ENCODE results near the gene ARL14EP. TPM values are rescaled to one million over a fixed set of nuclear protein-coding genes. Genes with fewer than 3 reads are reported as not detected.

The ARL14EP gene
- total and polyA plus RNA-seq, 8 donors = 5.4 to 16.9 (median 11.5) TPM

DNA sequence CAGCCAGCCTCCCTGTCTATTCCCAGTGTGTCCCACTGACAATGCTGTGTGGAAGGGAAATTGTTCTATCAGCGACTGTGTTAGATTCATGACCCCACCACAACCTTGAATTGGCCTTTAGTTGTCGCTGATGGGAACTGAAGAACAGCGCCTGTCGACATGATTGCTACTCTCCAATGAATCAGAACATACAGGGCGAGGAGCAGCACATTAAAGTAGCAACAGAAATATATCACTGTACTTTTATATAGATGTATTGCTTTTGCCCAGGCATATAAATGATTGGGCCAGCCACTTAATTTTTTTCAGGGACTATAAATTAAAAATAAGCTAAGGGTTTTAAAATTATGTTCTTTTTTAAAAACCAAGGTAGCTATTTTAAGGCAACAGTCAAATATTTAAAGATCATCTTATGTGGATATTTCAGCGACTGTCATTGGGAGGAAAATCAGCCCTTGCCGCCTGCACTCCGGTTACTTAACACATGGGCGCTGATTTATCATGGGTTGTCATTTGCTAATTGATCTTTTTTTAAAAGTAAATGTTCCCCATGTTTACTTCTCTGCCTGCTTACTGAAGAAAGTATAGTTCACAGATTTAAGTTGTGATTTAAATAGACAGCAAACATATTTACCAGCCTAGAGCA, 42.1 kb downstream of the ARL14EP start:
- Histone ChIP-seq H3K4me1 (no peaks in the 10 kb centered on the region), H3K27me3 (no peaks in the 10 kb centered on the region), H3K4me3 (no peak overlapping the region), H3K36me3 (no peaks in the 10 kb centered on the region), H3K9me3 (no peaks in the 10 kb centered on the region), H3K27ac (no peak overlapping the region)
- TF ChIP-seq, protein P1, sequence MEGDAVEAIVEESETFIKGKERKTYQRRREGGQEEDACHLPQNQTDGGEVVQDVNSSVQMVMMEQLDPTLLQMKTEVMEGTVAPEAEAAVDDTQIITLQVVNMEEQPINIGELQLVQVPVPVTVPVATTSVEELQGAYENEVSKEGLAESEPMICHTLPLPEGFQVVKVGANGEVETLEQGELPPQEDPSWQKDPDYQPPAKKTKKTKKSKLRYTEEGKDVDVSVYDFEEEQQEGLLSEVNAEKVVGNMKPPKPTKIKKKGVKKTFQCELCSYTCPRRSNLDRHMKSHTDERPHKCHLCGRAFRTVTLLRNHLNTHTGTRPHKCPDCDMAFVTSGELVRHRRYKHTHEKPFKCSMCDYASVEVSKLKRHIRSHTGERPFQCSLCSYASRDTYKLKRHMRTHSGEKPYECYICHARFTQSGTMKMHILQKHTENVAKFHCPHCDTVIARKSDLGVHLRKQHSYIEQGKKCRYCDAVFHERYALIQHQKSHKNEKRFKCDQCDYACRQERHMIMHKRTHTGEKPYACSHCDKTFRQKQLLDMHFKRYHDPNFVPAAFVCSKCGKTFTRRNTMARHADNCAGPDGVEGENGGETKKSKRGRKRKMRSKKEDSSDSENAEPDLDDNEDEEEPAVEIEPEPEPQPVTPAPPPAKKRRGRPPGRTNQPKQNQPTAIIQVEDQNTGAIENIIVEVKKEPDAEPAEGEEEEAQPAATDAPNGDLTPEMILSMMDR (IDR thresholded peaks at IDR 0.05) = no peak
- ATAC-seq (no peak), FAIRE-seq (no peak), DNase-seq (no peak)
- intact Hi-C loops (cut with DNase I) = no loop called here
- 49 to 55% methylated on average over 9 of the region's 9 CpGs for WGBS, 2 donors

DNA sequence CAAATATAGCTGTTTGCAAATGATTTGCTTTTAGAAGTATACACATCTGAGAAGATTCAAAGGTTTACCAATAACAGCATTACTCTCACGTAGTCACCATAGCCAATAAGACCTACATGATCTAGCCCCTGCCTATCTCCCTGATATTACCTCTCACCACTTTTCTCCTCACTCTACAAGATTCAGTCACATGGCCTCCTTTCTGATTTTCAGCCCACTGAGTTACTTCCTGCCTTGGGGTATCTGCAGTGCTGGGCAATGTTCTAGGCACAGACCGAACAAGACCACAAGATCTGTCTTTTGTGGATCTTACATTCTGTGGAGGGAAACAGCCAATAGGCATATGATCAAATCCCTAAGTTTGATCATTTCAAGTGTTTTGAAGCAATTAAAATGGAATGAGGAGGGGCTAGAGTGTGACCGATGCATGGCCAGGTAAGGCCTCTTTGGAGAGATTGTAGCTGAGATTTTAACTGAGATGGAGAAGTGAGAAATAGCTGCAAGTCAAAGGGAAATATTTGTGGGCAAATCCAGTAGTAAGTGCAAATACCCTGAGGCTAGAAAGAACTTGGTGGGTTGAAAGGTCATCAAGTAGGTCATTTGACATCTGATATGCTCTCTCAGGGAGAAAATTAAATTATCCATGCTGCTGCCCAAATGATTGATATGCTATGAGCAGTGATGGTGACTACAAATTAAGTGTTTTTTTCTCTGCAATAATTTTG, 43.1 kb downstream of the ARL14EP start:
- intact Hi-C loops (cut with DNase I) = no loop called here
- H3K9me3 ChIP-seq = no peaks in the 10 kb centered on the region
- 84 to 89% methylated on average over 3 of the region's 3 CpGs for WGBS, 2 donors
- H3K27me3 ChIP-seq = no peaks in the 10 kb centered on the region
- H3K4me1 ChIP-seq = no peaks in the 10 kb centered on the region
- TF ChIP-seq, protein P1 (IDR thresholded peaks at IDR 0.05) = no peak
- DNase-seq (no peak), ATAC-seq (no peak), FAIRE-seq (no peak)
- no peak overlapping the region for H3K27ac ChIP-seq
- no peak overlapping the region for H3K4me3 ChIP-seq
- no peaks in the 10 kb centered on the region for H3K36me3 ChIP-seq

DNA sequence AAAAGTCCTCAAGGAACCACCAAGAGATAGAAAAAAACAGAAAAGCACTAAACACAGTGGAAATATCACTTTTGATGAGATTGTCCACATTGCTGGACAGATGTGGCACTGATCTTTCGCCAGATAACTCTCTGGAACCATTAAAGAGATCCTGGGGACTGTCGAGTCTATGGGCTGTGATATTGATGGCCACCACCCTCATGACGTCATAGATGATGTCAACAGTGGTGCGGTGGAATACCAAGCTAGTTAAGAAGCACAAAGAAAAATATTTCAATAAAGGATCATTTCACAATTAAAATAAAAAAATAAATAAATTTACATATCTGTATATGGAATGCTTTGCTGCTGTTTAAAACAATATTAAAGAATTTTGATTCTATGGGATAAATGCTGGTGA, 45.5 kb downstream of the ARL14EP start:
- ATAC-seq (no peak), FAIRE-seq (no peak), DNase-seq (no peak)
- H3K27ac ChIP-seq = no peak overlapping the region
- no peaks in the 10 kb centered on the region for H3K4me1 ChIP-seq
- intact Hi-C loops (cut with DNase I) = no loop called here
- H3K4me3 ChIP-seq = no peak overlapping the region
- no peaks in the 10 kb centered on the region for H3K9me3 ChIP-seq
- no peaks in the 10 kb centered on the region for H3K36me3 ChIP-seq
- no peaks in the 10 kb centered on the region for H3K27me3 ChIP-seq
- TF ChIP-seq, protein P1 (IDR thresholded peaks at IDR 0.05) = no peak
- 74 to 76% methylated on average over 4 of the region's 4 CpGs for WGBS, 2 donors

DNA sequence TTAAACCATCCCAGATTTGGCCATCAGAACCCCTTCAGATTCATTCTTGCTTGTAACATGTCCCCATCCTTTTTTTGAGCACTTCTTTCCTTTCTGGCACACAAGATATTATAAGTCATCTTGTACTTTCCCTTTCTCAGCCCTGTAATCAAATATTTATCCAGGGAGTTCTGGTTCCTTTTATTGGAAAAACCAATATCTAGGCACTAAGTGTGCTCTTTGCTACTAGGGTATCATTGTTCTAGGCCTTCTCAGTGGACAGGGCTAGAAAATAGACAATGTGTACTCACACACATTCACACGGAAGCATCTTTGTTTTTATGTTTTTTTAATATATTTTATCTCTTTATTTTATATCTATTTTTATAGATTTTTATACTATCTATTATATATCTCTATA, 47.3 kb downstream of the ARL14EP start:
- intact Hi-C loops (cut with DNase I) = no loop called here
- Histone ChIP-seq H3K36me3 (no peaks in the 10 kb centered on the region), H3K27ac (no peak overlapping the region), H3K9me3 (no peaks in the 10 kb centered on the region), H3K27me3 (no peaks in the 10 kb centered on the region), H3K4me3 (no peak overlapping the region), H3K4me1 (no peaks in the 10 kb centered on the region)
- TF ChIP-seq, protein P1 (IDR thresholded peaks at IDR 0.05) = no peak
- no peak for FAIRE-seq
- whole genome bisulfite sequencing, 2 donors = 61 to 70% methylated on average over 1 of the region's 1 CpG
- DNase-seq = no peak
- ATAC-seq = no peak

DNA sequence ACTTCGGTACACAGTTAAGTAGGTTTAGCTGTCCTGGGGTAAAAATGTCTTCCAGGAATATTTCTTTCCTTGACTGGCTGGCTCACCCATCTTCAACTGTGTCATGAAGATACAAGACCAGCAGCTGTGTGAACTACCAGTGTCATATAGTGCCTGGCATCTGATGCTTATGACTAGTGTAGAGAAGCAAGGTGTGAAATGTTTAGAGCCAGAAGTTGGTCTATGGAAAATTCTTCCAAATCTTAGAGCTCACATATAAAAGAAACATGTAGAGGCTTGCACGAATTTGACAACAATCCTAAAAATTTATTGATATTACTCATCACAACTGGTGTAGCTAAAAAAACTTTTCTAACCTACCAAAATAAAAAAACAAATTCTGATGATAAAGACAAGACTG, 54.4 kb downstream of the ARL14EP start:
- ATAC-seq (no peak), DNase-seq (no peak), FAIRE-seq (no peak)
- no peaks in the 10 kb centered on the region for H3K36me3 ChIP-seq
- no peaks in the 10 kb centered on the region for H3K27me3 ChIP-seq
- no peaks in the 10 kb centered on the region for H3K4me1 ChIP-seq
- 65 to 66% methylated on average over 2 of the region's 2 CpGs for WGBS, 2 donors
- H3K27ac ChIP-seq = no peak overlapping the region
- H3K4me3 ChIP-seq = no peak overlapping the region
- TF ChIP-seq, protein P1 (IDR thresholded peaks at IDR 0.05) = no peak
- H3K9me3 ChIP-seq = no peaks in the 10 kb centered on the region
- intact Hi-C loops (cut with DNase I) = no loop called here

Data from pancreas (tissue), 10 donors.